K562 (cell line): Measurements from ENCODE around the gene WDR90. TPM values are rescaled to one million over a fixed set of nuclear protein-coding genes. Genes with fewer than 3 reads are reported as not detected.
A peak's percentile ranks its signal among the peaks of the same experiment; 100 is the strongest.

Source experiments
- CREB5 ChIP-seq: fragments of 250-450 bp; sonication (Bioruptor Pico); IDR thresholded peaks from 2 replicates; pipeline ENCODE4 v1.5.0; 2020; ENCODE audit warnings: mild to moderate bottlenecking
- ELF1 ChIP-seq: fragments of 200-800 bp; sonication (Bioruptor generic); IDR thresholded peaks from 2 replicates; pipeline ENCODE4 v1.6.1; 2016; ENCODE audit warnings: missing genetic modification characterization, missing compliant biosample characterization
- FOXJ2 ChIP-seq: fragments of 200-800 bp; sonication (Bioruptor generic); IDR thresholded peaks from 2 replicates; pipeline ENCODE4 v1.6.1; 2016; ENCODE audit warnings: missing genetic modification characterization, missing compliant biosample characterization
- HDAC1 ChIP-seq, 2 experiments: fragments of 450-650 bp; IDR thresholded peaks; 2 replicates each; pipeline ENCODE4 v1.6.1; 2016 to 2017; ENCODE audit warnings: inconsistent platforms in 1 of 2, mild to moderate bottlenecking in 1 of 2, moderate library complexity in 1 of 2
- HMGN3 ChIP-seq: IDR thresholded peaks from 2 replicates; pipeline ENCODE4 v1.6.1; 2011; ENCODE audit warnings: borderline replicate concordance, low read depth, mild to moderate bottlenecking, mixed read lengths, low read length; ENCODE audit not compliant: insufficient read length; ENCODE audit errors: extremely low read depth
- KLF10 ChIP-seq: fragments of 250-450 bp; sonication (Bioruptor Pico); IDR thresholded peaks from 2 replicates; pipeline ENCODE4 v1.6.1; 2021; ENCODE audit warnings: matching md5 sums
- MAX ChIP-seq: sonication (generic); formaldehyde crosslinking; IDR thresholded peaks from 2 replicates; pipeline ENCODE4 v1.9.0; 2022; ENCODE audit warnings: mild to moderate bottlenecking, missing genetic modification reagents
- MBD1 ChIP-seq: fragments of 250-450 bp; sonication (Bioruptor Pico); IDR thresholded peaks from 2 replicates; pipeline ENCODE4 v1.8.0; 2022; ENCODE audit warnings: inconsistent platforms
- NONO ChIP-seq, 2 experiments: fragments of 200-400 bp in 1 of 2; fragments of 450-650 bp in 1 of 2; formaldehyde crosslinking in 1 of 2; IDR thresholded peaks; 2 replicates each; pipeline ENCODE4 v1.6.1; 2017; ENCODE audit warnings: low read depth in 2 of 2, mild to moderate bottlenecking in 2 of 2, moderate library complexity in 2 of 2, low read length in 1 of 2
- NR1H2 ChIP-seq: sonication (generic); formaldehyde crosslinking; IDR thresholded peaks from 2 replicates; pipeline ENCODE4 v1.4.0; 2020; ENCODE audit warnings: mild to moderate bottlenecking, missing genetic modification reagents
- NR2C2 ChIP-seq, 2 experiments: fragments of 200-800 bp in 1 of 2; sonication (Bioruptor generic) in 1 of 2; sonication (generic) in 1 of 2; formaldehyde crosslinking in 1 of 2; IDR thresholded peaks; 2 replicates each; pipeline versions ENCODE4 v1.6.1 to v1.8.0; 2016 to 2022; ENCODE audit warnings: mild to moderate bottlenecking in 1 of 2, missing compliant biosample characterization in 1 of 2, missing genetic modification characterization in 1 of 2, missing genetic modification reagents in 1 of 2
- SIRT6 ChIP-seq: IDR thresholded peaks from one replicate; pipeline ENCODE4 v1.6.1; 2012; ENCODE audit warnings: low read depth, mild to moderate bottlenecking, control low read depth, inconsistent platforms, low read length, moderate library complexity
- TCF3 ChIP-seq: sonication (generic); formaldehyde crosslinking; IDR thresholded peaks from 2 replicates; pipeline ENCODE4 v1.4.0; 2020; ENCODE audit warnings: mild to moderate bottlenecking, missing genetic modification reagents
- TRIM28 ChIP-seq: fragments of 450-650 bp; IDR thresholded peaks from 2 replicates; pipeline ENCODE4 v1.6.1; 2017
- ZNF197 ChIP-seq: fragments of 200-800 bp; sonication (Bioruptor generic); IDR thresholded peaks from 2 replicates; pipeline ENCODE4 v1.6.1; 2016; ENCODE audit warnings: low read depth, missing genetic modification characterization, missing compliant biosample characterization
- ZNF23 ChIP-seq: fragments of 250-450 bp; sonication (Bioruptor Pico); IDR thresholded peaks from 2 replicates; pipeline ENCODE4 v1.4.0; 2020; ENCODE audit warnings: mild to moderate bottlenecking
- ZNF239 ChIP-seq: fragments of 250-450 bp; sonication (Bioruptor Pico); IDR thresholded peaks from 2 replicates; pipeline ENCODE4 v1.4.0; 2020; ENCODE audit warnings: mild to moderate bottlenecking
- ZNF263 ChIP-seq: sonication (generic); formaldehyde crosslinking; IDR thresholded peaks from 2 replicates; pipeline ENCODE4 v1.8.0; 2022; ENCODE audit warnings: mild to moderate bottlenecking, missing genetic modification reagents, borderline replicate concordance
- ZNF695 ChIP-seq: fragments of 450-650 bp; formaldehyde crosslinking; IDR thresholded peaks from 2 replicates; pipeline ENCODE4 v1.4.0; 2020; ENCODE audit warnings: mild to moderate bottlenecking, moderate library complexity
- polyA plus RNA-seq, 8 experiments: library from polyadenylated mRNA; depleted of rRNA in 4 of 8; stranded (reverse) in 5 of 8; unstranded in 3 of 8; fragments of >200 nt; fragmentation: Nextera tagmentation in 2 of 8; fragmentation: Illumina TruSeq in 1 of 8; extraction: Ambion mirVana in 2 of 8; extraction: Trizol in 1 of 8; gene quantifications; 2 replicates each; pipeline versions ENCODE4 v1.2.1 to v1.2.3, GENCODE V29; 2011 to 2014; ENCODE audit warnings: inconsistent platforms in 1 of 8, missing spikeins in 1 of 8
- total RNA-seq, 7 experiments: library from RNA; depleted of rRNA in 6 of 7; stranded (reverse); fragments of >200 nt in 6 of 7; fragmentation: Illumina TruSeq in 2 of 7; extraction: Trizol in 2 of 7; gene quantifications; 2 replicates each; pipeline versions ENCODE4 v1.2.1 to v1.2.3, GENCODE V29; 2011 to 2021; ENCODE audit warnings: low replicate concordance in 1 of 7
- TF ChIP-seq, protein P1 (sequence below): fragments of 450-650 bp; IDR thresholded peaks from 2 replicates; pipeline ENCODE4 v1.6.1; 2017; ENCODE audit warnings: antibody characterized with exemption, mild to moderate bottlenecking

Gene WDR90
- total and polyA plus RNA-seq, 9 of the 15 experiments (the other 6 are each of a cell fraction or from before 2014, with no cell fraction given): 0.44 to 12.6 (median 3.3) TPM

DNA sequence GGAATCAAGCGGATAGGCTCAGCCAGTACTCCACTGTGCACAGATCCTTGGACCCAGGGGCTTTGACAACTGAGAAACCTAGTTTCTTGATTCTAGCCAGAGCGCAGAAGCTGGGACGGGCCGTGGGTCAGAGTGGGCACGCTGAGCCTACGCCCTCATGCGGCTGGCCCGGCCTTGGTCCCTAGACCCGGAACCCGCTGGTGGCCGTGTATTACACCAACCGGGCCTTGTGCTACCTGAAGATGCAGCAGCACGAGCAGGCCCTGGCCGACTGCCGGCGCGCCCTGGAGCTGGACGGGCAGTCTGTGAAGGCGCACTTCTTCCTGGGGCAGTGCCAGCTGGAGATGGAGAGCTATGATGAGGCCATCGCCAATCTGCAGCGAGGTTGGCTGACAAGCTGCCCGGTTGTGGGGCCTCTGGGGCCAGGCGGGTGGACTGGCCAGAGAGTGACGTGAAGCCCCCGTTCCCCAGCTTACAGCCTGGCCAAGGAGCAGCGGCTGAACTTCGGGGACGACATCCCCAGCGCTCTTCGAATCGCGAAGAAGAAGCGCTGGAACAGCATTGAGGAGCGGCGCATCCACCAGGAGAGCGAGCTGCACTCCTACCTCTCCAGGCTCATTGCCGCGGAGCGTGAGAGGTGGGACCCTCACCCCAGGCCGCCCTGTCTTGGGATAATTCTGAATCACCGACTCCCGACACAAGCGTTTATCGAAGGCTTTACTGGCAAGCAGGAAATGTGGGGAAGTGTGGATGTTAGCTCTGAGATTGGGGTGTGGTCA, 32.0 kb downstream of the WDR90 start (continued):
- TF ChIP-seq NR2C2 (CRISPR knock-in tag; IDR thresholded peaks at IDR 0.05): no peak
- no peak for TF ChIP-seq NR2C2 (tag; IDR thresholded peaks at IDR 0.05)
- no peak for TF ChIP-seq NONO (IDR thresholded peaks at IDR 0.05; ENCODE audit: low read depth in 2 of 2, low read length in 1 of 2)
- TF ChIP-seq MBD1 (CRISPR knock-in tag): no peak
- no peak for TF ChIP-seq FOXJ2 (tag)
- 0 out of 2 replicates have a peak, but pooled peaks have one; percentile 3 for TF ChIP-seq ZNF263
- no peak for TF ChIP-seq CREB5 (CRISPR knock-in tag)
- peak; percentile 34; the same call in 1 of the 2 replicates for TF ChIP-seq TCF3
- no peak for TF ChIP-seq HDAC1 (IDR thresholded peaks at IDR 0.05)
- 0 out of 2 replicates have a peak, but pooled peaks have one; percentile 11 for TF ChIP-seq ELF1 (tag)
- no peak for TF ChIP-seq HMGN3
- no peak for TF ChIP-seq ZNF695 (CRISPR knock-in tag)
- no peak for TF ChIP-seq SIRT6
- no peak for TF ChIP-seq KLF10
- TF ChIP-seq TRIM28: no peak
- TF ChIP-seq ZNF197 (CRISPR knock-in tag): no peak
- TF ChIP-seq NR1H2 (CRISPR knock-in tag): no peak
- TF ChIP-seq ZNF239: no peak
- no peak; the same call in 1 of the 2 replicates for TF ChIP-seq MAX (CRISPR knock-in tag)
- TF ChIP-seq, protein P1, sequence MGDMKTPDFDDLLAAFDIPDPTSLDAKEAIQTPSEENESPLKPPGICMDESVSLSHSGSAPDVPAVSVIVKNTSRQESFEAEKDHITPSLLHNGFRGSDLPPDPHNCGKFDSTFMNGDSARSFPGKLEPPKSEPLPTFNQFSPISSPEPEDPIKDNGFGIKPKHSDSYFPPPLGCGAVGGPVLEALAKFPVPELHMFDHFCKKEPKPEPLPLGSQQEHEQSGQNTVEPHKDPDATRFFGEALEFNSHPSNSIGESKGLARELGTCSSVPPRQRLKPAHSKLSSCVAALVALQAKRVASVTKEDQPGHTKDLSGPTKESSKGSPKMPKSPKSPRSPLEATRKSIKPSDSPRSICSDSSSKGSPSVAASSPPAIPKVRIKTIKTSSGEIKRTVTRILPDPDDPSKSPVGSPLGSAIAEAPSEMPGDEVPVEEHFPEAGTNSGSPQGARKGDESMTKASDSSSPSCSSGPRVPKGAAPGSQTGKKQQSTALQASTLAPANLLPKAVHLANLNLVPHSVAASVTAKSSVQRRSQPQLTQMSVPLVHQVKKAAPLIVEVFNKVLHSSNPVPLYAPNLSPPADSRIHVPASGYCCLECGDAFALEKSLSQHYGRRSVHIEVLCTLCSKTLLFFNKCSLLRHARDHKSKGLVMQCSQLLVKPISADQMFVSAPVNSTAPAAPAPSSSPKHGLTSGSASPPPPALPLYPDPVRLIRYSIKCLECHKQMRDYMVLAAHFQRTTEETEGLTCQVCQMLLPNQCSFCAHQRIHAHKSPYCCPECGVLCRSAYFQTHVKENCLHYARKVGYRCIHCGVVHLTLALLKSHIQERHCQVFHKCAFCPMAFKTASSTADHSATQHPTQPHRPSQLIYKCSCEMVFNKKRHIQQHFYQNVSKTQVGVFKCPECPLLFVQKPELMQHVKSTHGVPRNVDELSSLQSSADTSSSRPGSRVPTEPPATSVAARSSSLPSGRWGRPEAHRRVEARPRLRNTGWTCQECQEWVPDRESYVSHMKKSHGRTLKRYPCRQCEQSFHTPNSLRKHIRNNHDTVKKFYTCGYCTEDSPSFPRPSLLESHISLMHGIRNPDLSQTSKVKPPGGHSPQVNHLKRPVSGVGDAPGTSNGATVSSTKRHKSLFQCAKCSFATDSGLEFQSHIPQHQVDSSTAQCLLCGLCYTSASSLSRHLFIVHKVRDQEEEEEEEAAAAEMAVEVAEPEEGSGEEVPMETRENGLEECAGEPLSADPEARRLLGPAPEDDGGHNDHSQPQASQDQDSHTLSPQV: no peak
- TF ChIP-seq ZNF23 (CRISPR knock-in tag): no peak
